Naive B cell (primary cell): Measurements from ENCODE around the gene CETP. TPM values are rescaled to one million over a fixed set of nuclear protein-coding genes. Genes with fewer than 3 reads are reported as not detected.

Experiments used
- ATAC-seq, 2 donors: fragments of 150-1000 bp; cut with Tn5 transposase; 2 replicates each; pipeline ENCODE4 v1.10.0; 2021; ENCODE audit warnings: low read depth in 2 of 2, mild to moderate bottlenecking in 2 of 2, moderate library complexity in 2 of 2
- DNase-seq: peaks from one replicate; pipeline ENCODE4 v3.0.0; 2022
- H3K27ac Mint-ChIP-seq, 6 donors: one replicate each; pipeline ENCODE4 v1.8.0; 2020 to 2022; ENCODE audit warnings: mild to moderate bottlenecking in 6 of 6, mixed read lengths in 6 of 6, moderate library complexity in 5 of 6, inconsistent platforms in 2 of 6
- H3K27me3 Mint-ChIP-seq, 3 donors: one replicate each; pipeline ENCODE4 v1.8.0; 2021 to 2022; ENCODE audit warnings: mixed read lengths in 3 of 3, mild to moderate bottlenecking in 1 of 3
- H3K36me3 Mint-ChIP-seq, 2 donors: one replicate each; pipeline ENCODE4 v1.8.0; 2020 to 2022; ENCODE audit warnings: mixed read lengths in 2 of 2, inconsistent platforms in 1 of 2, mild to moderate bottlenecking in 1 of 2
- H3K4me1 Mint-ChIP-seq, 3 donors: one replicate each; pipeline ENCODE4 v1.8.0; 2020 to 2022; ENCODE audit warnings: mixed read lengths in 3 of 3, inconsistent platforms in 1 of 3, mild to moderate bottlenecking in 1 of 3, moderate library complexity in 1 of 3
- H3K4me3 Mint-ChIP-seq, 8 donors: one replicate each; pipeline ENCODE4 v1.8.0; 2020 to 2022; ENCODE audit warnings: mild to moderate bottlenecking in 8 of 8, mixed read lengths in 8 of 8, moderate library complexity in 8 of 8, inconsistent platforms in 2 of 8
- H3K9me3 Mint-ChIP-seq, 7 donors: one replicate each; pipeline ENCODE4 v1.8.0; 2020 to 2022; ENCODE audit warnings: mixed read lengths in 7 of 7, mild to moderate bottlenecking in 5 of 7, inconsistent platforms in 2 of 7, moderate library complexity in 1 of 7
- polyA plus RNA-seq, 6 donors: library from polyadenylated mRNA; unstranded; fragments of 300-500 nt; fragmentation: Illumina TruSeq; gene quantifications; one replicate each; pipeline ENCODE4 v1.2.3, GENCODE V29; 2021; ENCODE audit warnings: low read depth in 6 of 6

The CETP gene
- polyA plus RNA-seq, 6 donors from 2014 or later: 0.25 to 0.72 (median 0.27) TPM; not detected in 2

- peak overlapping the region; percentile 80 to 99 (median 96) for H3K27ac Mint-ChIP-seq
- H3K27me3 Mint-ChIP-seq: no peaks in the 10 kb centered on the region
- no peaks in the 10 kb centered on the region for H3K9me3 Mint-ChIP-seq
- peak overlapping the region; percentile 25 to 86 (median 68) for H3K4me3 Mint-ChIP-seq
- peaks cover 28 to 48% (median 43%) of the 10 kb centered on the region in 3 donors for H3K4me1 Mint-ChIP-seq
- H3K36me3 Mint-ChIP-seq: peaks cover 0 to 6% of the 10 kb centered on the region in 2 donors
- peak; percentile 90 for DNase-seq
- peak; percentile 95 to 96 for ATAC-seq
These were observed 10.6 kb upstream of the CETP start for GRCh38 chr16:56950881-56951771.

GRCh38 chr16:56953006-56953405, 8.7 kb upstream of the CETP start:
- Mint-ChIP-seq H3K4me3 (no peak overlapping the region), H3K27me3 (no peaks in the 10 kb centered on the region), H3K9me3 (no peaks in the 10 kb centered on the region), H3K4me1 (peaks cover 22 to 39% (median 36%) of the 10 kb centered on the region in 3 donors), H3K27ac (peak overlapping the region in 3 of 6 donors; percentile 55 to 80 (median 64)), H3K36me3 (no peaks in the 10 kb centered on the region)
- no peak for ATAC-seq
- DNase-seq: no peak

GRCh38 chr16:56956076-56956475, 5.7 kb upstream of the CETP start:
- H3K27ac Mint-ChIP-seq: peak overlapping the region in 1 of 6 donors; percentile 72
- no peak overlapping the region for H3K4me3 Mint-ChIP-seq
- no peaks in the 10 kb centered on the region for H3K27me3 Mint-ChIP-seq
- peaks cover 7 to 19% (median 18%) of the 10 kb centered on the region in 3 donors for H3K4me1 Mint-ChIP-seq
- no peaks in the 10 kb centered on the region for H3K36me3 Mint-ChIP-seq
- no peaks in the 10 kb centered on the region for H3K9me3 Mint-ChIP-seq
- no peak for ATAC-seq
- DNase-seq: no peak

GRCh38 chr16:56956756-56957155, 5.0 kb upstream of the CETP start:
- no peak overlapping the region for H3K4me3 Mint-ChIP-seq
- DNase-seq: no peak
- H3K27me3 Mint-ChIP-seq: no peaks in the 10 kb centered on the region
- peaks cover under 1 to 12% (median 12%) of the 10 kb centered on the region in 3 donors for H3K4me1 Mint-ChIP-seq
- peak in 1 of 2 donors; percentile 27 for ATAC-seq
- H3K36me3 Mint-ChIP-seq: no peaks in the 10 kb centered on the region
- H3K27ac Mint-ChIP-seq: peak overlapping the region in 1 of 6 donors; percentile 72
- H3K9me3 Mint-ChIP-seq: no peaks in the 10 kb centered on the region

GRCh38 chr16:56960681-56961281, 969 bp upstream of the CETP start:
- H3K27me3 Mint-ChIP-seq: no peaks in the 10 kb centered on the region
- H3K27ac Mint-ChIP-seq: peak overlapping the region in 2 of 6 donors; percentile 30 to 47
- no peaks in the 10 kb centered on the region for H3K36me3 Mint-ChIP-seq
- no peak for DNase-seq
- no peak overlapping the region for H3K4me3 Mint-ChIP-seq
- peaks cover 14 to 16% (median 16%) of the 10 kb centered on the region in 3 donors for H3K4me1 Mint-ChIP-seq
- H3K9me3 Mint-ChIP-seq: no peaks in the 10 kb centered on the region
- no peak for ATAC-seq

- Mint-ChIP-seq H3K4me3 (peak overlapping the region in 1 of 8 donors; percentile 41), H3K9me3 (no peaks in the 10 kb centered on the region), H3K4me1 (peaks cover 17 to 21% (median 20%) of the 10 kb centered on the region in 3 donors), H3K27ac (peak overlapping the region in 1 of 6 donors; percentile 47), H3K27me3 (no peaks in the 10 kb centered on the region), H3K36me3 (no peaks in the 10 kb centered on the region)
- no peak for ATAC-seq
- DNase-seq: no peak
These were observed 364 bp upstream of the CETP start for GRCh38 chr16:56961386-56961785.

GRCh38 chr16:56964243-56965148, 2.7 kb downstream of the CETP start:
- H3K36me3 Mint-ChIP-seq: no peaks in the 10 kb centered on the region
- ATAC-seq: peak; percentile 82 to 91
- peak; percentile 89 for DNase-seq
- H3K9me3 Mint-ChIP-seq: no peaks in the 10 kb centered on the region
- H3K27me3 Mint-ChIP-seq: no peaks in the 10 kb centered on the region
- peak overlapping the region in 6 of 8 donors; percentile 15 to 74 (median 28) for H3K4me3 Mint-ChIP-seq
- H3K4me1 Mint-ChIP-seq: peaks cover 20 to 23% (median 23%) of the 10 kb centered on the region in 3 donors
- H3K27ac Mint-ChIP-seq: peak overlapping the region; percentile 4 to 92 (median 84)

- Mint-ChIP-seq H3K4me3 (peak overlapping the region in 5 of 8 donors; percentile 9 to 62 (median 36)), H3K27ac (peak overlapping the region; percentile 61 to 92 (median 84)), H3K9me3 (no peaks in the 10 kb centered on the region), H3K4me1 (peaks cover 20 to 23% (median 23%) of the 10 kb centered on the region in 3 donors), H3K27me3 (no peaks in the 10 kb centered on the region), H3K36me3 (no peaks in the 10 kb centered on the region)
- ATAC-seq (peak; percentile 46 to 57), DNase-seq (no peak)
These were observed 3.7 kb downstream of the CETP start for GRCh38 chr16:56965149-56966092.

- peaks cover 24 to 30% (median 26%) of the 10 kb centered on the region in 3 donors for H3K4me1 Mint-ChIP-seq
- H3K27ac Mint-ChIP-seq: peak overlapping the region in 5 of 6 donors; percentile 61 to 92 (median 84)
- H3K4me3 Mint-ChIP-seq: peak overlapping the region in 3 of 8 donors; percentile 5 to 62 (median 43)
- no peaks in the 10 kb centered on the region for H3K27me3 Mint-ChIP-seq
- no peaks in the 10 kb centered on the region for H3K36me3 Mint-ChIP-seq
- no peak for ATAC-seq
- no peak for DNase-seq
- H3K9me3 Mint-ChIP-seq: no peaks in the 10 kb centered on the region
These were observed 4.3 kb downstream of the CETP start for GRCh38 chr16:56966093-56966475.

GRCh38 chr16:56967733-56968132, 6.0 kb downstream of the CETP start:
- no peaks in the 10 kb centered on the region for H3K27me3 Mint-ChIP-seq
- H3K27ac Mint-ChIP-seq: peak overlapping the region in 1 of 6 donors; percentile 23
- peaks cover 34 to 46% (median 39%) of the 10 kb centered on the region in 3 donors for H3K4me1 Mint-ChIP-seq
- no peak overlapping the region for H3K4me3 Mint-ChIP-seq
- ATAC-seq: no peak
- H3K9me3 Mint-ChIP-seq: no peaks in the 10 kb centered on the region
- no peak for DNase-seq
- no peaks in the 10 kb centered on the region for H3K36me3 Mint-ChIP-seq

GRCh38 chr16:56969769-56970168, 8.0 kb downstream of the CETP start:
- no peak for DNase-seq
- Mint-ChIP-seq H3K4me1 (peaks cover 46 to 60% (median 51%) of the 10 kb centered on the region in 3 donors), H3K4me3 (no peak overlapping the region), H3K36me3 (no peaks in the 10 kb centered on the region), H3K27ac (peak overlapping the region in 3 of 6 donors; percentile 42 to 94 (median 44)), H3K9me3 (no peaks in the 10 kb centered on the region), H3K27me3 (no peaks in the 10 kb centered on the region)
- no peak for ATAC-seq
